AG04450 (cell line): ENCODE measurements around the gene RSU1. TPM values are rescaled to one million over a fixed set of nuclear protein-coding genes. Genes with fewer than 3 reads are reported as not detected.
A peak's percentile ranks its signal among the peaks of the same experiment; 100 is the strongest.

Experiments used
- CTCF ChIA-PET: fragments of 300-600, 350-600 bp; formaldehyde crosslinking; extraction: SDS; loops from one replicate; lab custom pipeline; 2022; ENCODE audit warnings: antibody characterized with exemption, inconsistent platforms; lab: Charles Lee
- POLR2A ChIA-PET: fragments of 350-600 bp; formaldehyde crosslinking; extraction: SDS; loops from one replicate; lab custom pipeline; 2021; ENCODE audit warnings: antibody characterized with exemption, inconsistent platforms; lab: Yijun Ruan, JAX
- DNase-seq: peaks from one replicate; pipeline ENCODE4 v3.0.0-alpha.2; 2011; ENCODE audit warnings: low read depth, low spot score
- H3K27ac ChIP-seq: one replicate; pipeline ENCODE4 v1.5.1; 2012; ENCODE audit warnings: low read depth, low read length, control low read depth
- H3K27me3 ChIP-seq: one replicate; pipeline ENCODE4 v1.6.0; 2012; ENCODE audit warnings: low read length; ENCODE audit not compliant: control insufficient read depth, insufficient read depth
- H3K4me3 ChIP-seq: 2 replicates; pipeline ENCODE4 v1.5.1; 2011; ENCODE audit warnings: mild to moderate bottlenecking, low read depth, low read length, control low read depth
- H3K9me3 ChIP-seq: 2 replicates; pipeline ENCODE4 v1.5.1; 2012; ENCODE audit warnings: low read length; ENCODE audit not compliant: control insufficient read depth, insufficient read depth
- CTCF ChIP-seq: IDR thresholded peaks from 2 replicates; pipeline ENCODE4 v1.5.1; 2011; ENCODE audit warnings: low read depth, low read length, control low read depth, inconsistent platforms
- polyA plus RNA-seq: library from polyadenylated mRNA; depleted of rRNA; stranded (reverse); fragments of >200 nt; gene quantifications from 2 replicates; pipeline ENCODE4 v1.2.3, GENCODE V29; 2011

RSU1 gene
- polyA plus RNA-seq, 1 experiment: 229 TPM

DNA sequence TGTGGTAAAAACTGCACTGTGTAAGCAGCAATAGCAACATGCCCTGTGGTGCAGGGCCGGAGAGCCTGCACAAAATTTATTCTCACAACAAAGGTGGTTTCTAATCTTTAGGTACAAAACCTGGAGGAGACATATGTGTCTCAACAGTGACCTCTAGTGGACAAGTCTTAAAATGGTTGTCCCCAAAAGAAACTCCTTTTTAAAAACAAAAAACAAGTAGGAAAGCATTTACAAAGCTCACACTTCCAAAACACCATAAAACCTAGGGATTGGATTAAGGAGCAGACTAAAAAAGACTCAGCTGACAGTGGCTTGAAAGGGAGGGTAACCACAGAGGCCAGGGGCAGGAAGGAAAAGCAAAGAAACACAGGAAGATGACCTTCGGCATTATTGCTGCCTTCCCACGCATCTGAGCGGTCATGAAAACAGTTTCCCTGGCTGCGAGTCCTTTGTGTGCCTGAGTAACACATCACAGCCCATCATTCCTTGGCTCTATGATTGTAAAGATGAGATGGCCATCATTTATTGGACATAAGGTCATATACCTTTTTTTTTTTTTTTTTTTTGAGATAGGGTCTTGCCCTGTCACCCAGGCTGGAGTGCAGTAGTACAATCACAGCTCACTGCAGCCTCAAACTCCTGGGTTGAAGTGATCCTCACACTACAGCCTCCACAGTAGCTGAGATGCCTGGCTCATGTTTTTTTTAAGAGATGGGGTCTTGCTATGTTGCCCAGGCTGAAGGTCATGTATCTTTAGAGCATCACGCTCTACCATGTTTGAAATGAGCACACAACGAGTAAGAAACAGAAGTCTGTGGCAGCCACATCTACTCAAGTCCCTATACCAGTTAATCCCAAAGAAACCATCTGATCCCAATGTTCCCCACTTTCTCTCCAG, 39.5 kb downstream of the RSU1 start:
- Histone ChIP-seq H3K9me3 (no peaks in the 10 kb centered on the region), H3K4me3 (no peak overlapping the region), H3K27ac (no peak overlapping the region), H3K27me3 (no peaks in the 10 kb centered on the region)
- TF ChIP-seq CTCF: peak; percentile 69
- POLR2A ChIA-PET: no interaction called here
- peak; percentile 32 for DNase-seq
- CTCF ChIA-PET: interaction anchor here (0.6 to 4.1 kb wide), 25 partner anchors 8 to 1614 kb away, joined by 3 to 52 read pairs (median 3); no protein-coding TSS in a partner anchor

- CTCF ChIA-PET: interaction anchor here (0.6 to 4.1 kb wide), 22 partner anchors 10 to 1613 kb away, joined by 3 to 52 read pairs (median 3); partner anchors contain the start of gene PTER
- no peak for TF ChIP-seq CTCF
- no peak overlapping the region for H3K27ac ChIP-seq
- no peak for DNase-seq
- no peak overlapping the region for H3K4me3 ChIP-seq
- no peaks in the 10 kb centered on the region for H3K27me3 ChIP-seq
- H3K9me3 ChIP-seq: no peaks in the 10 kb centered on the region
- POLR2A ChIA-PET: no interaction called here
Measured at GRCh38 chr10:16776896-16777295, 40.3 kb downstream of the RSU1 start.

DNA sequence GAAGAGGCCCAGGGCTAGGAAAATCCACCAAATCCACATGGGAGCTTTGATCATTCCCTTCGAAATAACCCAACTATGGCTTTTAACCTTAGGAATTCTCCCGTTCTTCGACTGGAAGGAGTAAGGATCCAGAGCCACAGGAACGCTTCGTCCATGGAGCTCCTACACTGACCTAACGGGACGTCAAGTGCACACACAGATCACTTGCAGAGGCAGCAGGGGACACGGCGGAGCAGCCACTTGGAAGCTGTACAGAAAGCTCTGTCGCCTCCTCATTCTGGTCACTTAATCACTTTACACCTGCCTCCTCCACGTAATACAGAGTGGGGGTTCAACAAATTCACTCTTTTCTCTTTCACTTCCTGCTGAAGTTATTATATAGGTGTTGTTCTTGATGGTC, 43.9 kb downstream of the RSU1 start:
- no peaks in the 10 kb centered on the region for H3K27me3 ChIP-seq
- no peak for TF ChIP-seq CTCF
- ChIA-PET POLR2A (no interaction called here), CTCF (interaction anchor here (0.7 to 1.3 kb wide), 2 partner anchors 774 to 871 kb away, joined by 3 to 5 read pairs; no protein-coding TSS in a partner anchor)
- no peak overlapping the region for H3K27ac ChIP-seq
- no peak for DNase-seq
- H3K4me3 ChIP-seq: no peak overlapping the region
- no peaks in the 10 kb centered on the region for H3K9me3 ChIP-seq

DNA sequence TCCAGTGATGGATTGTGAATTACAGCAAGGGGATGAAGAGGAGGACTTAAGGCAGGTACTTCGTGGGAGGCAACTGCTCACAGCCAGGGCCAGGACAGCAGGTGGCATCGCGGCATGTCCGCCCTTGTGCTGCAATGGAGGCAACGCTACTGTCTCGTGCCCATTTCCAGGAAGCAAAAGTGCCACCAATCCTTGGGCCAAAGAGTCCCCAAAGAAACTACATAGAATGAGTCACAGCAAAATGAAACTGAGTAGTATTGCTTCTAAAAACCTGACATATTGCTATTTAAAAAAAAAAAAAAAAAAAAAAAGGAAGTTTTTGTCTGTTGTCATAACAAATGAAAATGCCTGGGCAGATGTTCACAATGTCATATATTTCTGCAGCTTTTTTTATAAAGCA, 46.6 kb downstream of the RSU1 start:
- Histone ChIP-seq H3K27ac (no peak overlapping the region), H3K4me3 (no peak overlapping the region), H3K27me3 (no peaks in the 10 kb centered on the region), H3K9me3 (no peaks in the 10 kb centered on the region)
- ChIA-PET POLR2A (no interaction called here), CTCF (interaction anchor here (0.5 to 0.6 kb wide), 2 partner anchors 10 to 704 kb away, joined by 3 to 4 read pairs; no protein-coding TSS in a partner anchor)
- TF ChIP-seq CTCF: no peak
- DNase-seq: no peak

GRCh38 chr10:16770141-16770540, 47.1 kb downstream of the RSU1 start:
- no peaks in the 10 kb centered on the region for H3K9me3 ChIP-seq
- POLR2A ChIA-PET: no interaction called here
- DNase-seq: no peak
- CTCF ChIA-PET: no interaction called here
- no peak overlapping the region for H3K4me3 ChIP-seq
- H3K27ac ChIP-seq: no peak overlapping the region
- TF ChIP-seq CTCF: no peak
- no peaks in the 10 kb centered on the region for H3K27me3 ChIP-seq
